ENCODE results near the gene CORO7.

DNA sequence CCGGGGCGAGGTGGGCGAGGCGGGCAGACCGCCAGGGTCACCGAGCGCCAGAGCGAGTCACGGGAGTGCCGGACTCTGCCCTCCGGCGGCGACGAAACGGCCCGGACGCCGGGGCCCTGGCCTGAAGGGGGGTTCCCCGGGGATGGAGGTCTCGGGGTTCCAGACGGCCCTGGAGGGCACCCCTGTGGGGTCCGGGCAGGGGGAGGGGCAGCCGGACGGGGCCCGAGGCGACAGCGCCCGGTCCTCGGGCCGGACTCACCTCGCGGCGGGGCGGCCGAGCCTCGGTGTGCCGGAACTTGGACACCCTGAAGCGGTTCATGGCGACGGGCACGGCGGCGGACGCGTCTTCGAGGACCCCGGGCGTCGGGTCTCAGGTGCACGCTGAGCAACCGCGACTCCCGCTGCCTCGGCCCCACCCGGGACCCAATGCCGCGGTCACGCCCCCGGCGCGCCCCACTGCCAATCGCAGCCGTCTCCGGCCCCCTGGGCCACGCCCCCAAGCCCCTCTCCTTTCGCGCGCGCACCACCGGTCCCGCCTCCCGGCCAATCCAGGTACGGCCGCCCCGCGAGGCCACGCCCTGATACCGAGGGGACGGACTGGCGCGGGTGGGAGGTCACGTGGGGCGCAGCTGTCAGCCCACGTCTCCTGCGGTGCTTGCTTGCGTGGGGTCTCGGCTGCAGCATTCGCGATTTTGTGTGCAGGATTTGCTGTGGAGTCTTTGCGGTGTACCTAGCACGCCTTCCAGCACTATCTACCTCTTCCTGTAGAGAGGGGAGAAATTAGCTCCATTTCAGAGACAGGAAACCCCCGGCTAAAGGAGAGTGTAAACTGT lies at the start of gene CORO7:
- TF ChIP-seq CTCF (conservative IDR thresholded peaks at IDR 0.05 in 1 of 2, IDR thresholded peaks at IDR 0.05 in 1 of 2; ENCODE audit: extremely low read depth in 1 of 2, insufficient read depth in 1 of 2, low read depth in 1 of 2, low read length in 2 of 2) (no peak), EZH2 (IDR thresholded peaks at IDR 0.05; ENCODE audit: borderline replicate concordance, low read length) (no peak)
